Measurements from ENCODE around the gene TMBIM1. TPM values are rescaled to one million over a fixed set of nuclear protein-coding genes. Genes with fewer than 3 reads are reported as not detected.

Gene TMBIM1
- total and polyA plus RNA-seq, 2 donors (not counting 3 experiments of a cell fraction or from before 2014, with no cell fraction given), result 141 to 229 TPM

DNA sequence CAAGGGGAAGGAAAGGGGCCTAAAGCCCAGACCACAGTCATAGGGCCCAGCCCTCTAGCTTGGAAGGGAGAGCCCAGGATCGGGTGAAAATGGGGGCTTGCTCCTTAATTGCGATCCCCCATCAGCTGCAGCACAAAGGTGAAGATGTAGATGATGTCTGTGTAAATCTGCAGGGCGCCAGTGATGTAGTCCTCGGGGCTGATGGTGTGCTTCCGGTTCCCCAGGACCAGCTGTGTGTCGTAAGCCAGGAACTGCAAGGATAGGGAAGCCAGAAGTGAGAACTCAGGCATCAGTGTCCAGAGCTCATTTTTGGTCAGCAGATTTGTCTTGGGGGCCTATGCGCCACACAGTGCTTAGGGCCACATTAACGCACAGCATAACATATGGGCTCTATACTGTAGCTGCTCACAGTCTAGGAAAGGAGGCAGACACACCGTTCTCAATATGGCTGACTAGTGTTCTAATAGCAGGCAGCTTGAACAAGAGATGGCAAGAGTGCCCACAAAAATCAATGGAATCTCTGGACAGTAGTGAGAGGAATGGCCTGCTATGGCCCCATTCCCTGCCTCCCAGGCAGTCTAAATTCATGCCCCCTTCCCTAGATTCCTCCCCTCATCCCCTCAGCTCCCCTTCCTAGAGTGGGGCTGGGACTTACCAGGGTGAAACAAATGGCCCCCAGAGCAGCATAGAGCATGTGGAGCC, 16.8 kb downstream of the TMBIM1 start:
- no peaks in the 10 kb centered on the region for H3K9me3 ChIP-seq (replicated peaks; ENCODE audit: control insufficient read depth, insufficient read depth, low read length)
- DNase-seq (ENCODE audit: low read depth, low spot score) (no peak), FAIRE-seq (no peak)
- no peak overlapping the region for H3K9ac ChIP-seq (replicated peaks; ENCODE audit: extremely low read depth, insufficient read depth, low read length)
- intact Hi-C loops (cut with micrococcal nuclease) (no loop called here), dilution Hi-C loops (cut with MboI; ENCODE audit: extremely low pct_ligation_motif_present, low sequenced_read_pairs) (no loop called here)
- no peak overlapping the region for H3K4me2 ChIP-seq (ENCODE audit: insufficient read depth, low read length)
- ChIA-PET POLR2A (no interaction called here), CTCF (interaction anchor here (0.5 to 7.0 kb wide), 4 partner anchors 11 to 282 kb away, joined by 3 to 99 read pairs (median 32); partner anchors contain the start of gene TMBIM1)
- TF ChIP-seq GATA2 (IDR thresholded peaks at IDR 0.05; ENCODE audit: insufficient read depth, insufficient read length, low read depth, low read length) (no peak), POLR2A (IDR thresholded peaks at IDR 0.05; ENCODE audit: low read depth, low read length) (no peak)
- TF ChIP-seq, protein P1, sequence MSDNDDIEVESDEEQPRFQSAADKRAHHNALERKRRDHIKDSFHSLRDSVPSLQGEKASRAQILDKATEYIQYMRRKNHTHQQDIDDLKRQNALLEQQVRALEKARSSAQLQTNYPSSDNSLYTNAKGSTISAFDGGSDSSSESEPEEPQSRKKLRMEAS (IDR thresholded peaks at IDR 0.05; ENCODE audit: insufficient read depth, insufficient read length), result no peak
- TF ChIP-seq, protein P2, sequence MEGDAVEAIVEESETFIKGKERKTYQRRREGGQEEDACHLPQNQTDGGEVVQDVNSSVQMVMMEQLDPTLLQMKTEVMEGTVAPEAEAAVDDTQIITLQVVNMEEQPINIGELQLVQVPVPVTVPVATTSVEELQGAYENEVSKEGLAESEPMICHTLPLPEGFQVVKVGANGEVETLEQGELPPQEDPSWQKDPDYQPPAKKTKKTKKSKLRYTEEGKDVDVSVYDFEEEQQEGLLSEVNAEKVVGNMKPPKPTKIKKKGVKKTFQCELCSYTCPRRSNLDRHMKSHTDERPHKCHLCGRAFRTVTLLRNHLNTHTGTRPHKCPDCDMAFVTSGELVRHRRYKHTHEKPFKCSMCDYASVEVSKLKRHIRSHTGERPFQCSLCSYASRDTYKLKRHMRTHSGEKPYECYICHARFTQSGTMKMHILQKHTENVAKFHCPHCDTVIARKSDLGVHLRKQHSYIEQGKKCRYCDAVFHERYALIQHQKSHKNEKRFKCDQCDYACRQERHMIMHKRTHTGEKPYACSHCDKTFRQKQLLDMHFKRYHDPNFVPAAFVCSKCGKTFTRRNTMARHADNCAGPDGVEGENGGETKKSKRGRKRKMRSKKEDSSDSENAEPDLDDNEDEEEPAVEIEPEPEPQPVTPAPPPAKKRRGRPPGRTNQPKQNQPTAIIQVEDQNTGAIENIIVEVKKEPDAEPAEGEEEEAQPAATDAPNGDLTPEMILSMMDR (IDR thresholded peaks at IDR 0.05; ENCODE audit: extremely low read depth in 1 of 2, insufficient read depth in 1 of 2, low read depth in 1 of 2, low read length in 2 of 2), result no peak
- H3K9me1 ChIP-seq (replicated peaks; ENCODE audit: control insufficient read depth, extremely low read depth, insufficient read depth, low read length), result no peaks in the 10 kb centered on the region
- H3K27ac ChIP-seq (ENCODE audit: insufficient read depth, low read depth, low read length), result no peak overlapping the region
- no TSS peak for BruUV-seq (replicated peaks)
- H3K36me3 ChIP-seq (ENCODE audit: control insufficient read depth in 2 of 2, extremely low read depth in 1 of 2, insufficient read depth in 2 of 2, low read length in 2 of 2), result peaks cover 22 to 68% of the 10 kb centered on the region in 2 experiments
- no peaks in the 10 kb centered on the region for H3K79me2 ChIP-seq (ENCODE audit: control insufficient read depth, insufficient read depth, low read length)
- no peaks in the 10 kb centered on the region for H3K27me3 ChIP-seq (ENCODE audit: control insufficient read depth in 2 of 2, insufficient read depth in 2 of 2, low read length in 2 of 2)
- no peaks in the 10 kb centered on the region for H4K20me1 ChIP-seq (replicated peaks; ENCODE audit: control insufficient read depth, extremely low read depth, insufficient read depth, low read length)
- H3K4me1 ChIP-seq (ENCODE audit: control insufficient read depth, extremely low read depth, insufficient read depth, low read length), result peaks cover 14% of the 10 kb centered on the region
- no peak overlapping the region for H2AFZ ChIP-seq (ENCODE audit: low read depth, low read length)
- no peak overlapping the region for H3K4me3 ChIP-seq (replicated peaks in 1 of 3; ENCODE audit: insufficient read depth in 1 of 3, low read depth in 1 of 3, low read length in 3 of 3)

DNA sequence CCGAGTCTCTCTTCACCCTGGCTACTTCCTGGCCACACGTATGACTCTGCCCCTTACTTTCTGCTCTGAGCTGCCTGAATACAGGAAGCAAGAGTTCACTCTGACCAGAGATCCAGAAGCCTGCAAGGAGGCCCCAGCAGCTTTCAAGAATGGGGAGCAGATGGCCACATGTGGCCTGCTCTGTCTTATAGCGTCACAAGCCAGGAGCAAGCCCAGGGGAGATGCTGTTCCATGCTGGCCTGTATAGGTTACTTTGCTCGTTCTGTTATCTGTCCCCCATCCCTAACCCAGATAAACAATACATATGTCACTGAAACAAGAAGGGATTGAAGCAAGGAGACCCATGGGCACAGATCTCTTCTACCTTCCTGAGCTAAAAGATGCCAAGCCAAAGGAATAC, 17.7 kb downstream of the TMBIM1 start:
- TF ChIP-seq JUN (IDR thresholded peaks at IDR 0.05; ENCODE audit: borderline replicate concordance, insufficient read depth, insufficient read length, low read depth), result no peak
- TF ChIP-seq MYC (IDR thresholded peaks at IDR 0.05; ENCODE audit: low read depth, low read length), result no peak
- TF ChIP-seq, protein P1 (IDR thresholded peaks at IDR 0.05; ENCODE audit: insufficient read depth, insufficient read length), result no peak
- no peak for TF ChIP-seq GATA2 (IDR thresholded peaks at IDR 0.05; ENCODE audit: insufficient read depth, insufficient read length, low read depth, low read length)
- TF ChIP-seq, protein P2 (IDR thresholded peaks at IDR 0.05; ENCODE audit: extremely low read depth in 1 of 2, insufficient read depth in 1 of 2, low read depth in 1 of 2, low read length in 2 of 2), result no peak
- no peak for TF ChIP-seq EZH2 (IDR thresholded peaks at IDR 0.05; ENCODE audit: borderline replicate concordance, low read depth, low read length, severe bottlenecking)
- TF ChIP-seq FOS (IDR thresholded peaks at IDR 0.05; ENCODE audit: borderline replicate concordance, insufficient read depth, low read length), result no peak
- TF ChIP-seq POLR2A (IDR thresholded peaks at IDR 0.05; ENCODE audit: low read depth, low read length), result no peak
- no peak for DNase-seq (ENCODE audit: low read depth, low spot score)
- Histone ChIP-seq H3K27me3 (ENCODE audit: control insufficient read depth in 2 of 2, insufficient read depth in 2 of 2, low read length in 2 of 2) (no peaks in the 10 kb centered on the region), H3K4me3 (replicated peaks in 1 of 3; ENCODE audit: insufficient read depth in 1 of 3, low read depth in 1 of 3, low read length in 3 of 3) (no peak overlapping the region), H3K9me3 (replicated peaks; ENCODE audit: control insufficient read depth, insufficient read depth, low read length) (no peaks in the 10 kb centered on the region), H3K27ac (ENCODE audit: insufficient read depth, low read depth, low read length) (no peak overlapping the region), H3K9ac (replicated peaks; ENCODE audit: extremely low read depth, insufficient read depth, low read length) (no peak overlapping the region), H3K4me1 (ENCODE audit: control insufficient read depth, extremely low read depth, insufficient read depth, low read length) (peaks cover 14% of the 10 kb centered on the region), H2AFZ (ENCODE audit: low read depth, low read length) (no peak overlapping the region), H3K79me2 (ENCODE audit: control insufficient read depth, insufficient read depth, low read length) (peaks cover under 1% of the 10 kb centered on the region), H3K9me1 (replicated peaks; ENCODE audit: control insufficient read depth, extremely low read depth, insufficient read depth, low read length) (no peaks in the 10 kb centered on the region), H3K4me2 (ENCODE audit: insufficient read depth, low read length) (no peak overlapping the region), H3K36me3 (ENCODE audit: control insufficient read depth in 2 of 2, extremely low read depth in 1 of 2, insufficient read depth in 2 of 2, low read length in 2 of 2) (peaks cover 19 to 59% of the 10 kb centered on the region in 2 experiments), H4K20me1 (replicated peaks; ENCODE audit: control insufficient read depth, extremely low read depth, insufficient read depth, low read length) (no peaks in the 10 kb centered on the region)
- intact Hi-C loops (cut with micrococcal nuclease), result loop anchor here (5.0 kb wide), 1 partner anchor 373 kb away; no protein-coding TSS in a partner anchor
- BruUV-seq (replicated peaks), result TSS peak; percentile 10
- FAIRE-seq, result no peak
- ChIA-PET CTCF (interaction anchor here (0.6 to 7.0 kb wide), 5 partner anchors 12 to 126 kb away, joined by 3 to 99 read pairs (median 14); partner anchors contain the start of gene TMBIM1), POLR2A (no interaction called here)
- dilution Hi-C loops (cut with MboI; ENCODE audit: extremely low pct_ligation_motif_present, low sequenced_read_pairs), result no loop called here
